NCI-H1694 (cell line): ENCODE results near the gene POLN.

ENCODE experiments used
- DNase-seq: peaks from one replicate; lab custom pipeline; 2025; lab: John Stamatoyannopoulos, UW

POLN gene

GRCh38 chr4:2241410-2242353 is at the start of gene POLN, which contains the start of gene HAUS3:
POLN (minus strand) TSS chr4:2242121; CDS start chr4:2229231, 12,890 bp downstream.
HAUS3 (minus strand) TSS chr4:2242121; CDS start chr4:2240946, 1,175 bp downstream.
- peak; percentile 85 for DNase-seq

GRCh38 chr4:2290974-2291704 is 49.2 kb upstream of the POLN start:
- DNase-seq, result no peak

GRCh38 chr4:2290488-2290887 is 48.6 kb upstream of the POLN start:
- no peak for DNase-seq

GRCh38 chr4:2289955-2290333 is 48.0 kb upstream of the POLN start:
- DNase-seq, result no peak

GRCh38 chr4:2289311-2289954 is 47.5 kb upstream of the POLN start:
- no peak for DNase-seq

GRCh38 chr4:2288051-2288541 is 46.2 kb upstream of the POLN start:
- DNase-seq, result no peak

- no peak for DNase-seq
These were observed 45.6 kb upstream of the POLN start for GRCh38 chr4:2287594-2287915.

GRCh38 chr4:2286904-2287593 is 45.1 kb upstream of the POLN start:
- no peak for DNase-seq

- DNase-seq, result no peak
These were observed 43.9 kb upstream of the POLN start for GRCh38 chr4:2285613-2286381.

- no peak for DNase-seq
These were observed 43.2 kb upstream of the POLN start for GRCh38 chr4:2284934-2285612.

GRCh38 chr4:2284161-2284933 is 42.4 kb upstream of the POLN start:
- no peak for DNase-seq

- DNase-seq, result no peak
These were observed 41.3 kb upstream of the POLN start for GRCh38 chr4:2283199-2283711.

- DNase-seq, result no peak
These were observed 39.8 kb upstream of the POLN start for GRCh38 chr4:2281575-2282343.

GRCh38 chr4:2280531-2281300 is 38.8 kb upstream of the POLN start:
- no peak for DNase-seq

GRCh38 chr4:2277956-2278355 is 36.0 kb upstream of the POLN start:
- no peak for DNase-seq

- DNase-seq, result peak; percentile 40
These were observed 34.8 kb upstream of the POLN start for GRCh38 chr4:2276581-2277325.
